CD4-positive, alpha-beta T cell (primary cell): ENCODE results near the gene DPM1. TPM values are rescaled to one million over a fixed set of nuclear protein-coding genes. Genes with fewer than 3 reads are reported as not detected.

Experiments
- ATAC-seq: fragments of 200-7000 bp; cut with Tn5 transposase; one replicate; pipeline ENCODE4 v1.10.0; 2022; ENCODE audit warnings: mild to moderate bottlenecking; ENCODE audit not compliant: poor library complexity
- CTCF ChIA-PET: fragments of 350-600 bp; sonication (Branson Sonifier 250); formaldehyde crosslinking; loops from one replicate; lab custom pipeline; 2021; ENCODE audit warnings: antibody characterized with exemption, inconsistent platforms; lab: Charles Lee
- POLR2A ChIA-PET: fragments of 350-600 bp; sonication (Branson Sonifier 250); formaldehyde crosslinking; loops from one replicate; lab custom pipeline; 2021; ENCODE audit warnings: antibody characterized with exemption, inconsistent platforms; lab: Charles Lee
- DNase-seq, 14 experiments: peaks; one replicate each; pipeline ENCODE4 v3.0.0-alpha.2; 2013 to 2020; ENCODE audit warnings: mixed read lengths in 2 of 14
- H3K27ac ChIP-seq, 2 donors: one replicate each; pipeline versions ENCODE4 v1.5.1 to v1.7.0; 2013; ENCODE audit warnings: low read length in 2 of 2, low read depth in 1 of 2, mild to moderate bottlenecking in 1 of 2
- H3K27me3 ChIP-seq, 2 experiments: 1 replicate in 1 of 2; 2 replicates in 1 of 2; pipeline versions ENCODE4 v1.6.1 to v1.7.0; 2013; ENCODE audit warnings: low read length in 2 of 2, control low read depth in 1 of 2, mild to moderate bottlenecking in 1 of 2, moderate library complexity in 1 of 2; ENCODE audit not compliant: insufficient read depth in 2 of 2, control insufficient read depth in 1 of 2
- H3K36me3 ChIP-seq: one replicate; pipeline ENCODE4 v1.6.1; 2013; ENCODE audit warnings: low read length, control low read depth; ENCODE audit not compliant: insufficient read depth
- H3K4me1 ChIP-seq: one replicate; pipeline ENCODE4 v1.6.1; 2013; ENCODE audit warnings: low read length, control low read depth; ENCODE audit not compliant: insufficient read depth
- H3K4me3 ChIP-seq: one replicate; pipeline ENCODE4 v1.5.1; 2013; ENCODE audit warnings: mild to moderate bottlenecking, low read length, moderate library complexity
- H3K9me3 ChIP-seq, 2 experiments: 1 replicate in 1 of 2; 2 replicates in 1 of 2; pipeline versions ENCODE4 v1.6.1 to v1.7.0; 2013; ENCODE audit warnings: low read length in 2 of 2, mild to moderate bottlenecking in 2 of 2, control low read depth in 1 of 2, moderate library complexity in 1 of 2; ENCODE audit not compliant: control insufficient read depth in 1 of 2, insufficient read depth in 1 of 2
- H3K27ac Mint-ChIP-seq: one replicate; pipeline ENCODE4 v1.8.0; 2020; ENCODE audit warnings: mixed read lengths
- H3K27me3 Mint-ChIP-seq: one replicate; pipeline ENCODE4 v1.8.0; 2021; ENCODE audit warnings: mixed read lengths
- H3K36me3 Mint-ChIP-seq: one replicate; pipeline ENCODE4 v1.8.0; 2021; ENCODE audit warnings: low read depth, mixed read lengths
- H3K4me1 Mint-ChIP-seq: one replicate; pipeline ENCODE4 v1.8.0; 2021; ENCODE audit warnings: low read depth, mixed read lengths
- H3K4me3 Mint-ChIP-seq: one replicate; pipeline ENCODE4 v1.8.0; 2020; ENCODE audit warnings: mild to moderate bottlenecking, mixed read lengths
- H3K9me3 Mint-ChIP-seq: one replicate; pipeline ENCODE4 v1.8.0; 2020; ENCODE audit warnings: mixed read lengths
- intact Hi-C, 2 experiments: fragments of 100-400 bp; cut with DNase I in 1 of 2; cut with micrococcal nuclease in 1 of 2; formaldehyde crosslinking; loops; one replicate each; pipeline versions ENCODE4 v1.15.1 to v1.9.0; 2023 to 2025; cut with DNase I, micrococcal nuclease
- total RNA-seq, 174 experiments: library from RNA in 2 of 174; stranded (reverse) in 2 of 174; gene quantifications; one replicate each; pipeline ENCODE4 v1.2.3 and lab custom pipeline; 2021 to 2026
- TF ChIP-seq, protein P1 (sequence below): fragments of 200-600 bp; IDR thresholded peaks from one replicate; pipeline ENCODE4 v1.8.0; 2022; ENCODE audit warnings: antibody characterized with exemption, mild to moderate bottlenecking

DPM1 gene
- total RNA-seq, 2 experiments from 2014 or later, result 44.5 to 46.5 TPM

GRCh38 chr20:51001430-51002265, 43.3 kb upstream of the DPM1 start:
- H3K27ac ChIP-seq, result no peak overlapping the region
- POLR2A ChIA-PET, result no interaction called here
- no peak overlapping the region for H3K4me3 ChIP-seq
- no peaks in the 10 kb centered on the region for H3K36me3 Mint-ChIP-seq
- H3K9me3 Mint-ChIP-seq, result no peaks in the 10 kb centered on the region
- H3K4me1 ChIP-seq, result no peaks in the 10 kb centered on the region
- DNase-seq, result no peak
- CTCF ChIA-PET, result no interaction called here
- TF ChIP-seq, protein P1, sequence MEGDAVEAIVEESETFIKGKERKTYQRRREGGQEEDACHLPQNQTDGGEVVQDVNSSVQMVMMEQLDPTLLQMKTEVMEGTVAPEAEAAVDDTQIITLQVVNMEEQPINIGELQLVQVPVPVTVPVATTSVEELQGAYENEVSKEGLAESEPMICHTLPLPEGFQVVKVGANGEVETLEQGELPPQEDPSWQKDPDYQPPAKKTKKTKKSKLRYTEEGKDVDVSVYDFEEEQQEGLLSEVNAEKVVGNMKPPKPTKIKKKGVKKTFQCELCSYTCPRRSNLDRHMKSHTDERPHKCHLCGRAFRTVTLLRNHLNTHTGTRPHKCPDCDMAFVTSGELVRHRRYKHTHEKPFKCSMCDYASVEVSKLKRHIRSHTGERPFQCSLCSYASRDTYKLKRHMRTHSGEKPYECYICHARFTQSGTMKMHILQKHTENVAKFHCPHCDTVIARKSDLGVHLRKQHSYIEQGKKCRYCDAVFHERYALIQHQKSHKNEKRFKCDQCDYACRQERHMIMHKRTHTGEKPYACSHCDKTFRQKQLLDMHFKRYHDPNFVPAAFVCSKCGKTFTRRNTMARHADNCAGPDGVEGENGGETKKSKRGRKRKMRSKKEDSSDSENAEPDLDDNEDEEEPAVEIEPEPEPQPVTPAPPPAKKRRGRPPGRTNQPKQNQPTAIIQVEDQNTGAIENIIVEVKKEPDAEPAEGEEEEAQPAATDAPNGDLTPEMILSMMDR, result no peak
- H3K27me3 ChIP-seq, result peaks cover 6 to 10% of the 10 kb centered on the region in 2 experiments
- peaks cover 43% of the 10 kb centered on the region for H3K27me3 Mint-ChIP-seq
- H3K4me3 Mint-ChIP-seq, result no peak overlapping the region
- intact Hi-C loops, result no loop called here
- no peaks in the 10 kb centered on the region for H3K36me3 ChIP-seq
- no peaks in the 10 kb centered on the region for H3K9me3 ChIP-seq
- no peak for ATAC-seq
- no peaks in the 10 kb centered on the region for H3K4me1 Mint-ChIP-seq
- H3K27ac Mint-ChIP-seq, result no peak overlapping the region

DNA sequence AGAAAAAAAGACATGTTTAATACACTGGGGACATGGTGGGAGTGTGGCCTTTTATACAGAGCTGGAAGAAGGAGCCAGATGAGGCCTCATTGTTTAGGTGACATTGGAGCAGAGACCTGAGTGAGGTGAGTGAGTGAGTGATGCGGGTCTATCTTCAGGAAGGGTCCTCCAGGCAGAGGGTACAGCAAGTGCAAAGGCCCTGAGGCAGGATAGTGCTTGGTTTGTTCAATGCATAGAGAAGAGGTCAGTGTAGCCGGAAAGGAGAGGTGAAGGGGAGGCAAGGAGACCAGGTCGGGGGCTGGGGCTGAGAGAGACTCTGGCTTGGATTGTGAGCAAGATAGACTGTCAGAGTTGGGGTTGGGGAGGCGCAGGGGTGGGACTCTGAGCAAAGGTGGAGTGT, 41.0 kb upstream of the DPM1 start:
- no peaks in the 10 kb centered on the region for H3K4me1 Mint-ChIP-seq
- Histone ChIP-seq H3K36me3 (no peaks in the 10 kb centered on the region), H3K4me1 (no peaks in the 10 kb centered on the region), H3K27ac (no peak overlapping the region), H3K4me3 (no peak overlapping the region), H3K27me3 (peaks cover 0 to 10% of the 10 kb centered on the region in 2 experiments), H3K9me3 (no peaks in the 10 kb centered on the region)
- TF ChIP-seq, protein P1, result no peak
- no peak overlapping the region for H3K27ac Mint-ChIP-seq
- ATAC-seq, result no peak
- ChIA-PET POLR2A (no interaction called here), CTCF (no interaction called here)
- H3K4me3 Mint-ChIP-seq, result no peak overlapping the region
- H3K27me3 Mint-ChIP-seq, result peaks cover 34% of the 10 kb centered on the region
- H3K9me3 Mint-ChIP-seq, result no peaks in the 10 kb centered on the region
- DNase-seq, result no peak
- intact Hi-C loops, result no loop called here
- H3K36me3 Mint-ChIP-seq, result no peaks in the 10 kb centered on the region

GRCh38 chr20:50996901-50997865, 38.9 kb upstream of the DPM1 start:
- ATAC-seq (no peak), DNase-seq (no peak)
- Mint-ChIP-seq H3K27me3 (peaks cover 33% of the 10 kb centered on the region), H3K4me3 (no peak overlapping the region), H3K27ac (no peak overlapping the region), H3K4me1 (no peaks in the 10 kb centered on the region), H3K9me3 (no peaks in the 10 kb centered on the region), H3K36me3 (no peaks in the 10 kb centered on the region)
- Histone ChIP-seq H3K36me3 (no peaks in the 10 kb centered on the region), H3K27ac (no peak overlapping the region), H3K27me3 (peaks cover 0 to 8% of the 10 kb centered on the region in 2 experiments), H3K4me1 (no peaks in the 10 kb centered on the region), H3K4me3 (no peak overlapping the region), H3K9me3 (peaks cover 0 to 5% of the 10 kb centered on the region in 2 experiments)
- intact Hi-C loops, result no loop called here
- TF ChIP-seq, protein P1, result no peak
- CTCF ChIA-PET, result no interaction called here
- POLR2A ChIA-PET, result no interaction called here
